MCF 10A (cell line): Measurements from ENCODE around the gene FHL5. TPM values are rescaled to one million over a fixed set of nuclear protein-coding genes. Genes with fewer than 3 reads are reported as not detected.
"Not testable (repeated sequence)": the region's sequence is repeated elsewhere in the genome, so short reads cannot be mapped to it uniquely, and the experiment has no call there.

ENCODE experiments used
- BruUV-seq: library from RNA; stranded (reverse); fragments of 400-500 nt; replicated peaks from 2 replicates; lab custom pipeline; 2021; lab: Mats Ljungman, UMichigan
- CTCF ChIA-PET: fragments of 300-600 bp; sonication (Branson Sonifier 250); formaldehyde crosslinking; extraction: SDS; loops from one replicate; lab custom pipeline; 2021; ENCODE audit warnings: antibody characterized with exemption, inconsistent platforms; lab: Yijun Ruan, JAX
- POLR2A ChIA-PET: fragments of 300-600, 350-650 bp; sonication (Branson Sonifier 250); formaldehyde crosslinking; extraction: SDS; loops from one replicate; lab custom pipeline; 2020; ENCODE audit warnings: antibody characterized with exemption, inconsistent platforms; lab: Yijun Ruan, JAX
- DNase-seq: peaks from one replicate; pipeline ENCODE4 v3.0.0-alpha.2; 2018; ENCODE audit not compliant: unreplicated experiment
- H3K27ac Mint-ChIP-seq: one replicate; pipeline ENCODE4 v1.8.0; 2022; ENCODE audit warnings: mild to moderate bottlenecking, low read depth, mixed read lengths; ENCODE audit not compliant: unreplicated experiment
- H3K27me3 Mint-ChIP-seq: one replicate; pipeline ENCODE4 v1.8.0; 2022; ENCODE audit warnings: mixed read lengths; ENCODE audit not compliant: insufficient read depth, unreplicated experiment
- H3K36me3 Mint-ChIP-seq: one replicate; pipeline ENCODE4 v1.8.0; 2022; ENCODE audit warnings: mild to moderate bottlenecking, moderate library complexity, mixed read lengths; ENCODE audit not compliant: insufficient read depth, unreplicated experiment
- H3K4me1 Mint-ChIP-seq: one replicate; pipeline ENCODE4 v1.8.0; 2022; ENCODE audit warnings: mixed read lengths; ENCODE audit not compliant: insufficient read depth, unreplicated experiment
- H3K4me3 Mint-ChIP-seq: one replicate; pipeline ENCODE4 v1.8.0; 2022; ENCODE audit warnings: mild to moderate bottlenecking, moderate library complexity, mixed read lengths; ENCODE audit not compliant: unreplicated experiment
- H3K9me3 Mint-ChIP-seq: one replicate; pipeline ENCODE4 v1.8.0; 2022; ENCODE audit warnings: mixed read lengths; ENCODE audit not compliant: unreplicated experiment
- CTCF ChIP-seq: fragments of 200-600 bp; IDR thresholded peaks from one replicate; pipeline ENCODE4 v1.8.0; 2022; ENCODE audit warnings: antibody characterized with exemption, mild to moderate bottlenecking; ENCODE audit not compliant: unreplicated experiment
- intact Hi-C: fragments of 100-400 bp; cut with micrococcal nuclease; formaldehyde crosslinking; loops from 2 replicates; pipeline ENCODE4 v1.14.1; 2022
- total RNA-seq: library from RNA; stranded (reverse); gene quantifications from 2 replicates; pipeline ENCODE4 v1.2.3, GENCODE V29; 2022

FHL5 gene
- total RNA-seq, 1 experiment from 2014 or later: not detected

DNA sequence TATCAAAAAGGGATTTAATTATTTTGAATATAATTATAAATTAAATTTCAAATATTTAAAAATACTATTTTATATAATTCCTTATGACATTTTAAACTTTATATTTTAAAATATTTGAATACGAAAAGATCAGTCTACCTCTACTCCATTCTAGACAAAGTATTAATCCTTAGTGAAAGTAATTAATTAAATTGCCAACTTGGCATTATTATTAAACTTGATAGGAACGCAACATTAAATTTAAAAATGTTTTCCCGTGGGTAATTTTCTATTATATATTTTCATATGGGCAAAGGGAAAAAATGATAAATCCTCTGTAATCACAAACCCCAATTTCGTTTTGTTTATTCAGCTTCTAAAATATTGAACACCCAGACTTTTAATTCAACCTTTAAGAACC lies 8.4 kb upstream of the FHL5 start:
- CTCF ChIA-PET: no interaction called here
- no peak overlapping the region for H3K27ac Mint-ChIP-seq
- intact Hi-C loops: no loop called here
- no peaks in the 10 kb centered on the region for H3K9me3 Mint-ChIP-seq
- POLR2A ChIA-PET: interaction anchor here (1.5 kb wide), 1 partner anchor 17 kb away, joined by 3 read pairs; no protein-coding TSS in a partner anchor
- BruUV-seq: no TSS peak
- H3K4me1 Mint-ChIP-seq: no peaks in the 10 kb centered on the region
- no peak overlapping the region for H3K4me3 Mint-ChIP-seq
- peaks cover 67% of the 10 kb centered on the region for H3K36me3 Mint-ChIP-seq
- no peaks in the 10 kb centered on the region for H3K27me3 Mint-ChIP-seq
- no peak for TF ChIP-seq CTCF
- DNase-seq: no peak

GRCh38 chr6:96559740-96560139 lies 3.2 kb upstream of the FHL5 start:
- POLR2A ChIA-PET, H3K4me1 Mint-ChIP-seq, H3K27ac Mint-ChIP-seq, H3K9me3 Mint-ChIP-seq, DNase-seq, BruUV-seq, H3K4me3 Mint-ChIP-seq, intact Hi-C loops: not testable (repeated sequence)
- peaks cover 29% of the 10 kb centered on the region for H3K27me3 Mint-ChIP-seq
- peaks cover 19% of the 10 kb centered on the region for H3K36me3 Mint-ChIP-seq
- CTCF ChIA-PET: interaction anchor here (0.6 kb wide), 1 partner anchor 235 kb away, joined by 3 read pairs; no protein-coding TSS in a partner anchor

GRCh38 chr6:96563853-96564252 lies 925 bp downstream of the FHL5 start:
- no peak for TF ChIP-seq CTCF
- H3K36me3 Mint-ChIP-seq: no peaks in the 10 kb centered on the region
- intact Hi-C loops: no loop called here
- POLR2A ChIA-PET: interaction anchor here (1.1 kb wide), 1 partner anchor 13 kb away, joined by 3 read pairs; no protein-coding TSS in a partner anchor
- no peaks in the 10 kb centered on the region for H3K4me1 Mint-ChIP-seq
- no peak overlapping the region for H3K27ac Mint-ChIP-seq
- no peaks in the 10 kb centered on the region for H3K9me3 Mint-ChIP-seq
- CTCF ChIA-PET: no interaction called here
- H3K4me3 Mint-ChIP-seq: no peak overlapping the region
- peaks cover 64% of the 10 kb centered on the region for H3K27me3 Mint-ChIP-seq
- DNase-seq: no peak
- no TSS peak for BruUV-seq

GRCh38 chr6:96570053-96570452 lies 7.1 kb downstream of the FHL5 start:
- Mint-ChIP-seq H3K9me3 (peaks cover 16% of the 10 kb centered on the region), H3K27me3 (peaks cover 57% of the 10 kb centered on the region), H3K4me1 (no peaks in the 10 kb centered on the region), H3K4me3 (no peak overlapping the region), H3K27ac (no peak overlapping the region), H3K36me3 (no peaks in the 10 kb centered on the region)
- ChIA-PET CTCF (interaction anchor here (0.6 kb wide), 2 partner anchors 37 to 1726 kb away, joined by 3 to 4 read pairs; no protein-coding TSS in a partner anchor), POLR2A (no interaction called here)
- BruUV-seq: no TSS peak
- intact Hi-C loops: no loop called here
- TF ChIP-seq CTCF: no peak
- DNase-seq: no peak
